HL-60 (cell line): ENCODE measurements around the gene APBB2.

Experiments used
- GABPA ChIP-seq: IDR thresholded peaks from 2 replicates; pipeline ENCODE4 v1.6.1; 2012; ENCODE audit warnings: low read depth
- POLR2AphosphoS5 ChIP-seq: IDR thresholded peaks from 2 replicates; pipeline ENCODE4 v1.6.1; 2012; ENCODE audit warnings: low read depth
- REST ChIP-seq: IDR thresholded peaks from 2 replicates; pipeline ENCODE4 v1.6.1; 2012; ENCODE audit warnings: low read depth; ENCODE audit not compliant: insufficient replicate concordance
- SPI1 ChIP-seq: IDR thresholded peaks from 2 replicates; pipeline ENCODE4 v1.6.1; 2012; ENCODE audit warnings: low read depth, mild to moderate bottlenecking, borderline replicate concordance
- TF ChIP-seq, protein P1 (sequence below): IDR thresholded peaks from one replicate; pipeline ENCODE4 v1.5.1; 2011; ENCODE audit warnings: low read length, control low read depth, inconsistent platforms; ENCODE audit not compliant: insufficient read depth

- TF ChIP-seq, protein P1, sequence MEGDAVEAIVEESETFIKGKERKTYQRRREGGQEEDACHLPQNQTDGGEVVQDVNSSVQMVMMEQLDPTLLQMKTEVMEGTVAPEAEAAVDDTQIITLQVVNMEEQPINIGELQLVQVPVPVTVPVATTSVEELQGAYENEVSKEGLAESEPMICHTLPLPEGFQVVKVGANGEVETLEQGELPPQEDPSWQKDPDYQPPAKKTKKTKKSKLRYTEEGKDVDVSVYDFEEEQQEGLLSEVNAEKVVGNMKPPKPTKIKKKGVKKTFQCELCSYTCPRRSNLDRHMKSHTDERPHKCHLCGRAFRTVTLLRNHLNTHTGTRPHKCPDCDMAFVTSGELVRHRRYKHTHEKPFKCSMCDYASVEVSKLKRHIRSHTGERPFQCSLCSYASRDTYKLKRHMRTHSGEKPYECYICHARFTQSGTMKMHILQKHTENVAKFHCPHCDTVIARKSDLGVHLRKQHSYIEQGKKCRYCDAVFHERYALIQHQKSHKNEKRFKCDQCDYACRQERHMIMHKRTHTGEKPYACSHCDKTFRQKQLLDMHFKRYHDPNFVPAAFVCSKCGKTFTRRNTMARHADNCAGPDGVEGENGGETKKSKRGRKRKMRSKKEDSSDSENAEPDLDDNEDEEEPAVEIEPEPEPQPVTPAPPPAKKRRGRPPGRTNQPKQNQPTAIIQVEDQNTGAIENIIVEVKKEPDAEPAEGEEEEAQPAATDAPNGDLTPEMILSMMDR: no peak
- TF ChIP-seq POLR2AphosphoS5: no peak
- TF ChIP-seq REST: no peak
- TF ChIP-seq GABPA: no peak
- TF ChIP-seq SPI1: no peak
Observed at GRCh38 chr4:41158756-41159155, 55.6 kb downstream of the APBB2 start.
